ENCODE data around the gene RNF5.

- TF ChIP-seq POLR2A (IDR thresholded peaks at IDR 0.05; ENCODE audit: low read depth, low read length) (no peak), TAF1 (IDR thresholded peaks at IDR 0.05; ENCODE audit: borderline replicate concordance, low read depth, low read length) (no peak), POLR2AphosphoS5 (IDR thresholded peaks at IDR 0.05; ENCODE audit: low read depth, low read length) (no peak)
Observed at GRCh38 chr6:32158052-32158451, 20.2 kb upstream of the RNF5 start.

Measured in GM12892 (cell line).